Measurements from ENCODE around the gene KCNJ14.
"Not testable (repeated sequence)": the region's sequence is repeated elsewhere in the genome, so short reads cannot be mapped to it uniquely, and the experiment has no call there.

Gene KCNJ14

GRCh38 chr19:48487544-48487943, 32.2 kb downstream of the KCNJ14 start:
- TF ChIP-seq CTCF (IDR thresholded peaks at IDR 0.05; ENCODE audit: low read length, missing control alignments) = no peak
- H3K4me3 ChIP-seq (replicated peaks; ENCODE audit: low read depth, low read length) = no peak overlapping the region
- no peak for DNase-seq (ENCODE audit: low read depth)

DNA sequence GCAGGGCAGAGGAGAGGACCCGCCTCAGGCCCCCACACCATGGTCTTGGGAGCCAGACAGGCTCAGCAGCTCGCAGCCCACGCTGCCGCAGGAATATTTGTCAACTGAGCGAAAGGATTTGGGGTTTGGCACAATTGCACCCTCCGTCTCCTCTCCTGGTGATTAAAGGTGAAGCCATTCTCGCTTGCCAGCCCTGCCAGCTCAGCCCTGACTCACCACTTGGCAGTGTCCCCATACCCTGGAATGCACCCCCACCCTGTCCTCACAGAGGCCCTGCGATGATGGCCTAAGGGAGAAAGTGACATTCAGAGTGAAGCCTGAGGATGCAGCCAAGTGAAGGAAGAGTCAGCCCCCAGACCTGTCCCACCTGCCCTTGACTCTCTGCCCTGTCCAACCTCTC, 32.6 kb downstream of the KCNJ14 start:
- no peak for TF ChIP-seq CTCF (IDR thresholded peaks at IDR 0.05; ENCODE audit: low read length, missing control alignments)
- peak; percentile 60 for DNase-seq (ENCODE audit: low read depth)
- no peak overlapping the region for H3K4me3 ChIP-seq (replicated peaks; ENCODE audit: low read depth, low read length)

DNA sequence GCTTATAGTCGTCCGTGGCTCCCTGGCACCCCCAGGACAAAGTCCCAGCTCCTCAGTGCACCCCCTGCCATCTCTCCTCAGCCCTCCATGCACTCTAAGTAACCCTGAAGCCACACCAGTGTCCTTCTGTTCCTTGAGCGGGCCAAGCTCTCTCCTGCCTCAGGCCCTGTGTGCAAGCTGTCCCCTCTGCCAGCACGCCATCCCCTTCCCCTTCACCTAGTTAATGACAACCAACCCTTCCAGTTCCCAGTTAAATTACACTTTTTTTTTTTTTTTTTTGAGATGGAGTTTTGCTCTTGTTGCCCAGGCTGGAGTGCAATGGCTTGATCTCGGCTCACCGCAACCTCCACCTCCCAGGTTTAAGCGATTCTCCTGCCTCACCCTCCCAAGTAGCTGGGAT, 33.1 kb downstream of the KCNJ14 start:
- DNase-seq (ENCODE audit: low read depth); H3K4me3 ChIP-seq (replicated peaks; ENCODE audit: low read depth, low read length): not testable (repeated sequence)

DNA sequence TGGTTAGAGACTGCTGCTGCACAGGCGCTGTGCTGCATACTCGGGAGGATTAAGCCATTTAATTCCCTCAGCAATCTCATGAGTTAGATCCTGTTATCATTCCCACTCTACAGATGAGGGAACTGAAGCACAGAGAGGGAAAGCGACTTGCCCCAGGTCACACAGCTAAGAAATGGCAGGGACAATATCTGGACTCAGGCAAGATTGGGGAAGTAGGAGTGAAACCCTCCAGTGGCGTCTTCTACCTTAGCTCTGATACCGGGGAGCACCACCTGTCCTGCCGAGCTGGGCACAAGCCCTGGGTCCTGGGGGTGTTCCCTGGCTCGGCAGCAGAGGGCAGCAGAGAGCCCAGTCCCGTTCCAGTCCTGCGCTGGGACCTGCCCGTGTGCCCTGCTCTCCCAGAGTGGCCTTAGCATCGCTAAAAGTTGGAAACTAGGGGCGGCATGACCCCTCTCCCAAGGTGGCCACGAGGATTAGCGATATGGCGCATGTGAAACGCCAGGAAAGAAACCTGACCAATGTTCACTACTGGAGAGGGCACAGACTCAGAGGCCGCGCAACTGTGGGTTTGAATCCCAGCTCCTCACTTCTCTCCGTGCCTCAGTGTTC, 34.3 kb downstream of the KCNJ14 start:
- DNase-seq (ENCODE audit: low read depth) = peak; percentile 65
- TF ChIP-seq CTCF (IDR thresholded peaks at IDR 0.05; ENCODE audit: low read length, missing control alignments) = peak; percentile 95
- no peak overlapping the region for H3K4me3 ChIP-seq (replicated peaks; ENCODE audit: low read depth, low read length)

DNA sequence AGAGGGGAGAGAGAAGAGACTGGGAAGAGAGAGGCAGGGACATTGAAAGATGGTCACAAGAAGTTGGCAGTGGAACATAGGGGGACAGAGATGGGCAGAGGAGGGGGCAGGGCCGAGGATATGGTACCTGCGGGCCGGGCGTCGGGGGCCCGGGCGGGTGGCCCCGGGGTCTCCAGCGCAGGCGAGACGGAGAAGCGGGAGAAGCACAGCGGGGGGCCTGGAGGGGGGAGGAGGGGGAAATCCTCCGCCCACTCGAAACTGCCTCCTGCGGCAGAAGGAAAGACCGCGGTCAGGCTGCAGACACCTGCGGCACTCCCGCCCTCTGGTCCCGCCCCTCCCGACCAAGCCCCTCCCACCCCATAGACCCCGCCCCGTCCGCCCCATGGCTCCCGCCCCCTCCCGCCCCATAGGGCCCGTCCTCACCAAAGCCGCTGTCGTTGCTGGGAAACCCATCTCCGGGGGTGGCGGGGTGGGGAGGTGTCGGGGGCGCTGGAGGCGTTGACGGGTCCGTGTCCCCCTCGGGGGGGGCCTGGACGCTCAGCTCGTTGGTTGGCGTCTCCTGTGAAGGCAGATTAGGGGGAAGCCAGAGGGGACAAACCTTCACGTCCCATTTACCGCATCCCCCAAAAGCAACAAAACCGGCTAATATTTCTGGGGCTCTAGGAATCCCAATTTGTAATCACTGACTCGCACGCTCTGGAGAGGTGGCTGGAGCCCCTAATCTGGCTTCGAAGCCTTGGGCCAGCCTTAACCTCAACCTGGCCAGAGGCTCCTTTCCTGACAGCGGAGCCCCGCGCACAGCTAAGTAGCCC, 35.8 kb downstream of the KCNJ14 start:
- no peak for TF ChIP-seq CTCF (IDR thresholded peaks at IDR 0.05; ENCODE audit: low read length, missing control alignments)
- DNase-seq (ENCODE audit: low read depth) = no peak
- no peak overlapping the region for H3K4me3 ChIP-seq (replicated peaks; ENCODE audit: low read depth, low read length)

- no peak overlapping the region for H3K4me3 ChIP-seq (replicated peaks; ENCODE audit: low read depth, low read length)
- DNase-seq (ENCODE audit: low read depth) = no peak
Observed at GRCh38 chr19:48491793-48492123, 36.4 kb downstream of the KCNJ14 start.

More at GRCh38 chr19:48491793-48492123, 36.4 kb downstream of the KCNJ14 start:
- TF ChIP-seq CTCF (IDR thresholded peaks at IDR 0.05; ENCODE audit: low read length, missing control alignments) = no peak

All from fibroblast of pulmonary artery (primary cell).